ENCODE measurements around the gene MATN4.
A peak's percentile ranks its signal among the peaks of the same experiment; 100 is the strongest.

The MATN4 gene

GRCh38 chr20:45313943-45314342 is 5.8 kb upstream of the MATN4 start:
- no peak for DNase-seq (ENCODE audit: low read depth)

- no peak for DNase-seq (ENCODE audit: low read depth)
Measured at GRCh38 chr20:45313065-45313695, 5.1 kb upstream of the MATN4 start.

GRCh38 chr20:45312241-45312640 is 4.1 kb upstream of the MATN4 start:
- DNase-seq (ENCODE audit: low read depth) = no peak

- no peak for DNase-seq (ENCODE audit: low read depth)
Measured at GRCh38 chr20:45311589-45312211, 3.6 kb upstream of the MATN4 start.

- no peak for DNase-seq (ENCODE audit: low read depth)
Measured at GRCh38 chr20:45309075-45309474, 976 bp upstream of the MATN4 start.

- no peak for DNase-seq (ENCODE audit: low read depth)
Measured at GRCh38 chr20:45307076-45307640, 941 bp downstream of the MATN4 start.

GRCh38 chr20:45306431-45306982 is 1.6 kb downstream of the MATN4 start, which contains the start of gene RBPJL:
Gene RBPJL (plus strand): TSS chr20:45306840. CDS start chr20:45306923, 83 bp downstream.
- DNase-seq (ENCODE audit: low read depth) = no peak

- no peak for DNase-seq (ENCODE audit: low read depth)
Measured at GRCh38 chr20:45305262-45305661, 2.8 kb downstream of the MATN4 start.

- DNase-seq (ENCODE audit: low read depth) = no peak
Measured at GRCh38 chr20:45304464-45304999, 3.6 kb downstream of the MATN4 start.

GRCh38 chr20:45303586-45304463 is 4.3 kb downstream of the MATN4 start:
- DNase-seq (ENCODE audit: low read depth) = no peak

- DNase-seq (ENCODE audit: low read depth) = no peak
Measured at GRCh38 chr20:45301824-45302271, 6.3 kb downstream of the MATN4 start.

GRCh38 chr20:45300961-45301360 is 7.1 kb downstream of the MATN4 start:
- no peak for DNase-seq (ENCODE audit: low read depth)

GRCh38 chr20:45299786-45300185 is 8.3 kb downstream of the MATN4 start:
- DNase-seq (ENCODE audit: low read depth) = no peak

GRCh38 chr20:45297786-45298497 is 10.2 kb downstream of the MATN4 start:
- DNase-seq (ENCODE audit: low read depth) = no peak

GRCh38 chr20:45294659-45295058 is 13.4 kb downstream of the MATN4 start:
- no peak for DNase-seq (ENCODE audit: low read depth)

- no peak for DNase-seq (ENCODE audit: low read depth)
Measured at GRCh38 chr20:45294003-45294368, 14.1 kb downstream of the MATN4 start.

- DNase-seq (ENCODE audit: low read depth) = peak; percentile 17
Measured at GRCh38 chr20:45293041-45294002, 14.8 kb downstream of the MATN4 start.

GRCh38 chr20:45292343-45292742 is 15.8 kb downstream of the MATN4 start:
- DNase-seq (ENCODE audit: low read depth) = no peak

- DNase-seq (ENCODE audit: low read depth) = no peak
Measured at GRCh38 chr20:45291526-45291925, 16.6 kb downstream of the MATN4 start.
